ENCODE results near the gene RUNX1. TPM values are rescaled to one million over a fixed set of nuclear protein-coding genes. Genes with fewer than 3 reads are reported as not detected.

Gene RUNX1
- total and polyA plus RNA-seq, 2 of the 13 experiments (the other 11 are each of a cell fraction or from before 2014, with no cell fraction given): 5.4 to 6.4 TPM

- TF ChIP-seq RBM39 (IDR thresholded peaks at IDR 0.05; ENCODE audit: low read depth, low read length, poor library complexity, severe bottlenecking): peak; percentile 32
- 0 out of 2 replicates have a peak, but pooled peaks have one; percentile 26 for TF ChIP-seq POGK (CRISPR knock-in tag; conservative IDR thresholded peaks at IDR 0.05)
- TF ChIP-seq TGIF2 (CRISPR knock-in tag; IDR thresholded peaks at IDR 0.05): 0 out of 2 replicates have a peak, but pooled peaks have one; percentile 67
- no peak for TF ChIP-seq CCDC6 (CRISPR knock-in tag; IDR thresholded peaks at IDR 0.05)
- peak; percentile 50; the same call in 1 of the 2 replicates for TF ChIP-seq MXD4 (CRISPR knock-in tag; IDR thresholded peaks at IDR 0.05)
- TF ChIP-seq ISL2 (CRISPR knock-in tag; IDR thresholded peaks at IDR 0.05): 0 out of 2 replicates have a peak, but pooled peaks have one; percentile 39
- peak; percentile 59; the same call in 1 of the 2 replicates for TF ChIP-seq THRA (CRISPR knock-in tag; IDR thresholded peaks at IDR 0.05; ENCODE audit: borderline replicate concordance)
- TF ChIP-seq IKZF1 (IDR thresholded peaks at IDR 0.05): no peak
- 0 out of 2 replicates have a peak, but pooled peaks have one; percentile 41 for TF ChIP-seq ZNF343 (CRISPR knock-in tag; IDR thresholded peaks at IDR 0.05)
- peak; percentile 53; the same call in 1 of the 2 replicates for TF ChIP-seq TFDP1 (CRISPR knock-in tag; IDR thresholded peaks at IDR 0.05; ENCODE audit: borderline replicate concordance)
- TF ChIP-seq ZEB1 (IDR thresholded peaks at IDR 0.05; ENCODE audit: insufficient replicate concordance, low read depth): peak; percentile 81
- peak; percentile 74; the same call in 1 of the 2 replicates for TF ChIP-seq RXRA (CRISPR knock-in tag; IDR thresholded peaks at IDR 0.05)
- TF ChIP-seq HMG20A (CRISPR knock-in tag; IDR thresholded peaks at IDR 0.05; ENCODE audit: borderline replicate concordance): peak; percentile 69
- TF ChIP-seq BATF2 (CRISPR knock-in tag; IDR thresholded peaks at IDR 0.05): no peak
- no peak; the same call in 1 of the 2 replicates for TF ChIP-seq SOX13 (IDR thresholded peaks at IDR 0.05)
- peak in 1 of 2 experiments; percentile 72; a peak in 2 of 4 replicates for TF ChIP-seq SOX13 (CRISPR knock-in tag; conservative IDR thresholded peaks at IDR 0.05 in 1 of 2, IDR thresholded peaks at IDR 0.05 in 1 of 2)
- no peak for TF ChIP-seq SCMH1 (CRISPR knock-in tag; IDR thresholded peaks at IDR 0.05; ENCODE audit: borderline replicate concordance)
- TF ChIP-seq STAG1 (CRISPR knock-in tag; IDR thresholded peaks at IDR 0.05): peak; percentile 32; the same call in 1 of the 2 replicates
- TF ChIP-seq SP5 (CRISPR knock-in tag; IDR thresholded peaks at IDR 0.05; ENCODE audit: borderline replicate concordance, low read depth): peak; percentile 68; the same call in 1 of the 2 replicates
- 0 out of 2 replicates have a peak, but pooled peaks have one; percentile 37 for TF ChIP-seq PRDM15 (CRISPR knock-in tag; IDR thresholded peaks at IDR 0.05)
Measured at GRCh38 chr21:35023396-35024070, 25.6 kb downstream of the RUNX1 start (continued).

Data from HepG2 (cell line).